Suprapubic skin (tissue), 4 donors: ENCODE measurements around the gene TXNDC2. TPM values are rescaled to one million over a fixed set of nuclear protein-coding genes. Genes with fewer than 3 reads are reported as not detected.
"Not testable (repeated sequence)": the region's sequence is repeated elsewhere in the genome, so short reads cannot be mapped to it uniquely, and the experiment has no call there.

Experiments used
- DNase-seq, 2 donors: peaks; one replicate each; pipeline ENCODE4 v3.0.0-alpha.2; 2019; ENCODE audit warnings: low spot score in 2 of 2
- H3K27ac ChIP-seq: fragments of 200-600 bp; sonication (generic); one replicate; pipeline ENCODE4 v1.5.1; 2019
- H3K27me3 ChIP-seq: fragments of 200-600 bp; sonication (generic); one replicate; pipeline ENCODE4 v1.5.1; 2019
- H3K36me3 ChIP-seq: fragments of 200-600 bp; sonication (generic); one replicate; pipeline ENCODE4 v1.5.1; 2019
- H3K4me1 ChIP-seq: fragments of 200-600 bp; sonication (generic); one replicate; pipeline ENCODE4 v1.5.1; 2019
- H3K4me3 ChIP-seq: fragments of 200-600 bp; sonication (generic); one replicate; pipeline ENCODE4 v1.5.1; 2019; ENCODE audit warnings: mild to moderate bottlenecking
- H3K9me3 ChIP-seq: fragments of 200-600 bp; sonication (generic); one replicate; pipeline ENCODE4 v1.5.1; 2019
- EP300 ChIP-seq: sonication (generic); formaldehyde crosslinking; IDR thresholded peaks from one replicate; pipeline ENCODE4 v1.6.1; 2017; ENCODE audit warnings: antibody characterized with exemption
- POLR2A ChIP-seq, 2 donors: fragments of 450-650 bp; IDR thresholded peaks; one replicate each; pipeline ENCODE4 v1.6.1; 2017; ENCODE audit warnings: antibody characterized with exemption in 2 of 2, mild to moderate bottlenecking in 2 of 2, moderate library complexity in 2 of 2
- POLR2AphosphoS5 ChIP-seq, 3 donors: sonication (generic); formaldehyde crosslinking; IDR thresholded peaks; one replicate each; pipeline ENCODE4 v1.6.1; 2017; ENCODE audit warnings: antibody characterized with exemption in 3 of 3
- WGBS: methylation state at CpG from one replicate; pipeline ENCODE4 v1.1.5; 2018; 5-methylcytosine and 5-hydroxymethylcytosine counted together
- total RNA-seq, 4 donors: library from RNA; depleted of rRNA; stranded (reverse); fragments of >200 nt; gene quantifications; one replicate each; pipeline ENCODE4 v1.1.0, GENCODE V29; 2016
- TF ChIP-seq, protein P1 (sequence below), 2 donors: fragments of 200-600 bp in 1 of 2; fragments of 450-650 bp in 1 of 2; sonication (generic) in 1 of 2; IDR thresholded peaks; one replicate each; pipeline ENCODE4 v1.5.1; 2016 to 2019; ENCODE audit warnings: antibody characterized with exemption in 2 of 2, mild to moderate bottlenecking in 1 of 2, moderate library complexity in 1 of 2

The TXNDC2 gene
- total RNA-seq, 4 donors from 2014 or later, result not detected

- Histone ChIP-seq H3K4me3 (no peak overlapping the region), H3K9me3 (no peaks in the 10 kb centered on the region), H3K27ac (no peak overlapping the region), H3K36me3 (no peaks in the 10 kb centered on the region), H3K27me3 (no peaks in the 10 kb centered on the region), H3K4me1 (peaks cover 16% of the 10 kb centered on the region)
- DNase-seq, result no peak
- TF ChIP-seq POLR2A (IDR thresholded peaks at IDR 0.05) (no peak), POLR2AphosphoS5 (IDR thresholded peaks at IDR 0.05) (no peak), EP300 (no peak)
- TF ChIP-seq, protein P1, sequence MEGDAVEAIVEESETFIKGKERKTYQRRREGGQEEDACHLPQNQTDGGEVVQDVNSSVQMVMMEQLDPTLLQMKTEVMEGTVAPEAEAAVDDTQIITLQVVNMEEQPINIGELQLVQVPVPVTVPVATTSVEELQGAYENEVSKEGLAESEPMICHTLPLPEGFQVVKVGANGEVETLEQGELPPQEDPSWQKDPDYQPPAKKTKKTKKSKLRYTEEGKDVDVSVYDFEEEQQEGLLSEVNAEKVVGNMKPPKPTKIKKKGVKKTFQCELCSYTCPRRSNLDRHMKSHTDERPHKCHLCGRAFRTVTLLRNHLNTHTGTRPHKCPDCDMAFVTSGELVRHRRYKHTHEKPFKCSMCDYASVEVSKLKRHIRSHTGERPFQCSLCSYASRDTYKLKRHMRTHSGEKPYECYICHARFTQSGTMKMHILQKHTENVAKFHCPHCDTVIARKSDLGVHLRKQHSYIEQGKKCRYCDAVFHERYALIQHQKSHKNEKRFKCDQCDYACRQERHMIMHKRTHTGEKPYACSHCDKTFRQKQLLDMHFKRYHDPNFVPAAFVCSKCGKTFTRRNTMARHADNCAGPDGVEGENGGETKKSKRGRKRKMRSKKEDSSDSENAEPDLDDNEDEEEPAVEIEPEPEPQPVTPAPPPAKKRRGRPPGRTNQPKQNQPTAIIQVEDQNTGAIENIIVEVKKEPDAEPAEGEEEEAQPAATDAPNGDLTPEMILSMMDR (IDR thresholded peaks at IDR 0.05), result no peak
- 90% methylated on average over 5 of the region's 5 CpGs for WGBS
Observed at GRCh38 chr18:9911226-9911625, 25.5 kb downstream of the TXNDC2 start.

- H3K4me1 ChIP-seq, result peaks cover 27% of the 10 kb centered on the region
- H3K9me3 ChIP-seq, H3K27me3 ChIP-seq, H3K27ac ChIP-seq, H3K4me3 ChIP-seq, DNase-seq, H3K36me3 ChIP-seq: not testable (repeated sequence)
- 100% methylated on average over 1 of the region's 1 CpG for WGBS
Observed at GRCh38 chr18:9912285-9912684, 26.5 kb downstream of the TXNDC2 start.

DNA sequence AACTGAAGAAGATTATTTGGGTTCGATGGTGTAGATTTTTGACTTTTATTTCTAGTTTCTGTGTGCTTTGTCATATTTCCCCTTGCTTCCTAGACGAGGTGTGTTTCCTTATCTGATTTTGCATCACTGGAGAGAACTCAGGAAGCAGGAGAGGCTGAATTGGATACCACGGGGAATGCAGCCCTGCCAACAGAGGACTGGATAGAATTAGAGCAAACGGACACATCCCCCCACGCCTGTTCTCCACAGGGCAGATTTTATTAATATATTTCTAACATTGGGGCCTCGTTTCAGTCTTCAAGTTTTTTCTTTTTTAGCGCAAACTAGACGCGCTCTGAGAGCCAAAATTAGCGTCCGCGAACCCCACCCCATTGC, 27.4 kb downstream of the TXNDC2 start:
- Histone ChIP-seq H3K9me3 (no peaks in the 10 kb centered on the region), H3K4me3 (peak overlapping the region; percentile 61), H3K4me1 (peaks cover 35% of the 10 kb centered on the region), H3K27ac (peak overlapping the region; percentile 100), H3K27me3 (no peaks in the 10 kb centered on the region), H3K36me3 (no peaks in the 10 kb centered on the region)
- no peak for TF ChIP-seq POLR2A (IDR thresholded peaks at IDR 0.05)
- no peak for TF ChIP-seq EP300
- TF ChIP-seq, protein P1 (IDR thresholded peaks at IDR 0.05), result no peak
- no peak for TF ChIP-seq POLR2AphosphoS5 (IDR thresholded peaks at IDR 0.05)
- DNase-seq, result no peak
- WGBS, result 4% methylated on average over 12 of the region's 12 CpGs

- Histone ChIP-seq H3K4me1 (peaks cover 41% of the 10 kb centered on the region), H3K4me3 (peak within 1 kb of the TSS; percentile 61), H3K9me3 (no peaks in the 10 kb centered on the region), H3K27me3 (no peaks in the 10 kb centered on the region), H3K36me3 (no peaks in the 10 kb centered on the region), H3K27ac (peak within 1 kb of the TSS; percentile 100)
- peak; percentile 96 for DNase-seq
- peak; percentile 84 to 97 for TF ChIP-seq POLR2A (IDR thresholded peaks at IDR 0.05)
- TF ChIP-seq, protein P1 (IDR thresholded peaks at IDR 0.05), result no peak
- TF ChIP-seq POLR2AphosphoS5 (IDR thresholded peaks at IDR 0.05), result peak; percentile 56 to 95 (median 86)
- 1% methylated on average over 19 of the region's 87 CpGs for WGBS
Observed at GRCh38 chr18:9913526-9914333, 28.0 kb downstream of the TXNDC2 start, which contains the start of gene VAPA. VAPA (plus strand) TSS chr18:9914016; CDS start chr18:9914257, 241 bp downstream.

DNA sequence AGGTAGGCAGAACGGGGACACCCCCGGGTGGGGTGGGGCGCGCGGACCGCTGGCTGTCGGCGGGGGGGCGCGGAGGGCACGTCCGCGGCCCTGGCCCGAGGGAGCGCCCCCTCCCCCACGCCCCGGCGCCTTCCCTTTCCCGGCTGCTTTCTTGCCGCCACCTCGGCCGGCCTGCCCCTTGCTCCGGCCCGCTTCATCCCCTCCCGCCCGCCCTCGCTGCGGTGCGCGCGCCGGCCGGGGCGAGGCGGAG, 28.5 kb downstream of the TXNDC2 start:
- peak overlapping the region; percentile 61 for H3K4me3 ChIP-seq
- no peak for DNase-seq
- WGBS, result no CpG with 5 or more reads among the region's 35 CpGs
- H3K4me1 ChIP-seq, result peaks cover 47% of the 10 kb centered on the region
- H3K27me3 ChIP-seq, result no peaks in the 10 kb centered on the region
- no peak for TF ChIP-seq POLR2AphosphoS5 (IDR thresholded peaks at IDR 0.05)
- TF ChIP-seq, protein P1 (IDR thresholded peaks at IDR 0.05), result no peak
- TF ChIP-seq POLR2A (IDR thresholded peaks at IDR 0.05), result no peak
- TF ChIP-seq EP300, result no peak
- no peaks in the 10 kb centered on the region for H3K36me3 ChIP-seq
- H3K9me3 ChIP-seq, result no peaks in the 10 kb centered on the region
- H3K27ac ChIP-seq, result peak overlapping the region; percentile 100
